CD14-positive monocyte (primary cell): ENCODE results near the gene STAT3. TPM values are rescaled to one million over a fixed set of nuclear protein-coding genes. Genes with fewer than 3 reads are reported as not detected.

Source experiments
- DNase-seq, 3 donors: peaks; one replicate each; pipeline ENCODE4 v3.0.0-alpha.2; 2011 to 2022
- H2AFZ ChIP-seq: 2 replicates; pipeline ENCODE4 v1.6.0; 2012; ENCODE audit warnings: mild to moderate bottlenecking, low read depth, low read length, inconsistent platforms; ENCODE audit not compliant: insufficient read depth, poor library complexity, severe bottlenecking
- H3K27ac ChIP-seq, 2 donors: 1 replicate in 1 of 2; 2 replicates in 1 of 2; pipeline ENCODE4 v1.5.1; 2012 to 2013; ENCODE audit warnings: low read length in 2 of 2, control low read depth in 1 of 2, inconsistent platforms in 1 of 2, low read depth in 1 of 2, mild to moderate bottlenecking in 1 of 2
- H3K27me3 ChIP-seq, 2 donors: one replicate each; pipeline versions ENCODE4 v1.6.0 to v1.6.1; 2011 to 2013; ENCODE audit warnings: low read length in 2 of 2; ENCODE audit not compliant: control insufficient read depth in 2 of 2, insufficient read depth in 2 of 2
- H3K36me3 ChIP-seq, 2 donors: replicated peaks in 1 of 2; 1 replicate in 1 of 2; 2 replicates in 1 of 2; pipeline versions ENCODE4 v1.5.1 to v1.6.1; 2012 to 2013; ENCODE audit warnings: low read length in 2 of 2, control low read depth in 1 of 2, inconsistent platforms in 1 of 2, mild to moderate bottlenecking in 1 of 2; ENCODE audit not compliant: insufficient read depth in 2 of 2, control insufficient read depth in 1 of 2
- H3K4me1 ChIP-seq, 2 donors: 1 replicate in 1 of 2; 2 replicates in 1 of 2; pipeline versions ENCODE4 v1.5.1 to v1.6.1; 2012 to 2013; ENCODE audit warnings: low read length in 2 of 2, control low read depth in 1 of 2, inconsistent platforms in 1 of 2, mild to moderate bottlenecking in 1 of 2, moderate library complexity in 1 of 2; ENCODE audit not compliant: insufficient read depth in 2 of 2, control insufficient read depth in 1 of 2
- H3K4me2 ChIP-seq: replicated peaks from 2 replicates; pipeline ENCODE3; 2012; ENCODE audit warnings: low read length, moderate library complexity, mild to moderate bottlenecking; ENCODE audit not compliant: poor library complexity, severe bottlenecking; ENCODE audit errors: extremely low read depth
- H3K4me3 ChIP-seq, 3 experiments: fragments of 200-600 bp in 1 of 3; sonication (generic) in 1 of 3; replicated peaks in 1 of 3; 1 replicate in 2 of 3; 2 replicates in 1 of 3; pipeline ENCODE4 v1.5.1; 2011 to 2013; ENCODE audit warnings: low read length in 3 of 3, mild to moderate bottlenecking in 3 of 3, control low read depth in 2 of 3, low read depth in 2 of 3, inconsistent platforms in 1 of 3, moderate library complexity in 1 of 3
- H3K79me2 ChIP-seq: 2 replicates; pipeline ENCODE4 v1.6.0; 2012; ENCODE audit warnings: mild to moderate bottlenecking, control low read depth, inconsistent platforms, low read length, moderate library complexity; ENCODE audit not compliant: insufficient read depth
- H3K9ac ChIP-seq: 2 replicates; pipeline ENCODE4 v1.6.0; 2017; ENCODE audit warnings: low read length, mild to moderate bottlenecking; ENCODE audit not compliant: insufficient read depth, poor library complexity, severe bottlenecking
- H3K9me3 ChIP-seq, 2 donors: replicated peaks in 1 of 2; 1 replicate in 1 of 2; 2 replicates in 1 of 2; pipeline versions ENCODE4 v1.5.1 to v1.6.1; 2012 to 2013; ENCODE audit warnings: low read length in 2 of 2, control low read depth in 1 of 2; ENCODE audit not compliant: control insufficient read depth in 1 of 2, insufficient read depth in 1 of 2
- H4K20me1 ChIP-seq: 2 replicates; pipeline ENCODE4 v1.6.0; 2012; ENCODE audit warnings: mild to moderate bottlenecking, low read length, control low read depth, moderate library complexity; ENCODE audit not compliant: insufficient read depth
- H3K27ac Mint-ChIP-seq, 7 donors: one replicate each; pipeline ENCODE4 v1.8.0; 2020; ENCODE audit warnings: mild to moderate bottlenecking in 7 of 7, mixed read lengths in 7 of 7, moderate library complexity in 6 of 7, inconsistent platforms in 2 of 7
- H3K27me3 Mint-ChIP-seq, 3 donors: one replicate each; pipeline ENCODE4 v1.8.0; 2021 to 2022; ENCODE audit warnings: low read depth in 3 of 3, mild to moderate bottlenecking in 3 of 3, mixed read lengths in 3 of 3, moderate library complexity in 3 of 3, inconsistent platforms in 1 of 3
- H3K36me3 Mint-ChIP-seq, 2 donors: one replicate each; pipeline ENCODE4 v1.8.0; 2020; ENCODE audit warnings: mixed read lengths in 2 of 2, inconsistent platforms in 1 of 2, mild to moderate bottlenecking in 1 of 2
- H3K4me1 Mint-ChIP-seq: one replicate; pipeline ENCODE4 v1.8.0; 2020; ENCODE audit warnings: mild to moderate bottlenecking, mixed read lengths
- H3K4me3 Mint-ChIP-seq, 2 donors: one replicate each; pipeline ENCODE4 v1.8.0; 2020; ENCODE audit warnings: mild to moderate bottlenecking in 2 of 2, mixed read lengths in 2 of 2, moderate library complexity in 1 of 2
- H3K9me3 Mint-ChIP-seq, 7 donors: one replicate each; pipeline ENCODE4 v1.8.0; 2020 to 2022; ENCODE audit warnings: mixed read lengths in 7 of 7, mild to moderate bottlenecking in 6 of 7, moderate library complexity in 6 of 7, inconsistent platforms in 2 of 7
- WGBS: methylation state at CpG from one replicate; pipeline ENCODE4 v1.1.5; 2013; ENCODE audit warnings: missing lambda C conversion rate; ENCODE audit not compliant: insufficient coverage; 5-methylcytosine and 5-hydroxymethylcytosine counted together
- intact Hi-C, 2 donors: fragments of 100-400 bp; cut with micrococcal nuclease; formaldehyde crosslinking; loops; one replicate each; pipeline versions ENCODE4 v1.15.0 to v1.15.1; 2023
- polyA plus RNA-seq, 3 donors: library from polyadenylated mRNA; depleted of rRNA in 1 of 3; unstranded in 2 of 3; stranded (reverse) in 1 of 3; fragments of 300-500 nt in 2 of 3; fragments of >200 nt in 1 of 3; fragmentation: Illumina TruSeq in 2 of 3; gene quantifications; 1 replicate in 2 of 3; 2 replicates in 1 of 3; pipeline ENCODE4 v1.2.3, GENCODE V29; 2012 to 2021
- TF ChIP-seq, protein P1 (sequence below): fragments of 200-600 bp; IDR thresholded peaks from one replicate; pipeline ENCODE4 v1.8.0; 2022; ENCODE audit warnings: antibody characterized with exemption, mild to moderate bottlenecking

The STAT3 gene
- polyA plus RNA-seq, 3 donors: 73.0 to 155 (median 110) TPM

DNA sequence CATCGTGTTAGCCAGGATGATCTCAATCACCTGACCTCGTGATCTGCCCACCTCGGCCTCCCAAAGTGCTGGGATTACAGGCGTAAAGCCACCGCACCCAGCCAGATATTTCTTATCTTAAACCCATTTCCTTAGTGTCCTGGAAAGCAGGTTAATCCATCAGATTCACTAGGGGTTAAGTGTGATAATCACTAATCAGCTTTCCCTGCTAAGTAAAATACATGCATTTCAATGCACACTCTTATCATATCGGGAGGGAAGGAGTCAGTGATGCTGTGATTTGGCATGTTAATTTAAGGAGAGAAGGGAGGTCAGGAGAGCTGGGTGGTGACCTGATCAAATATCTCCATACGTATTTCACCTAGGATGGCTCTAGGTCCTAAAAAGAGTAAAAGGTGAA is 29.1 kb downstream of the STAT3 start:
- WGBS: no CpG with 5 or more reads among the region's 7 CpGs
- Histone ChIP-seq H3K27me3 (no peaks in the 10 kb centered on the region), H3K79me2 (peaks cover 95% of the 10 kb centered on the region), H2AFZ (no peak overlapping the region), H4K20me1 (peaks cover 100% of the 10 kb centered on the region), H3K27ac (no peak overlapping the region), H3K36me3 (no peaks in the 10 kb centered on the region), H3K9ac (no peak overlapping the region), H3K4me2 (no peak overlapping the region), H3K4me3 (no peak overlapping the region), H3K4me1 (peaks cover 23 to 27% of the 10 kb centered on the region in 2 donors), H3K9me3 (no peaks in the 10 kb centered on the region)
- H3K9me3 Mint-ChIP-seq: no peaks in the 10 kb centered on the region
- no peak overlapping the region for H3K4me3 Mint-ChIP-seq
- no peak for DNase-seq
- H3K27ac Mint-ChIP-seq: no peak overlapping the region
- H3K27me3 Mint-ChIP-seq: no peaks in the 10 kb centered on the region
- TF ChIP-seq, protein P1, sequence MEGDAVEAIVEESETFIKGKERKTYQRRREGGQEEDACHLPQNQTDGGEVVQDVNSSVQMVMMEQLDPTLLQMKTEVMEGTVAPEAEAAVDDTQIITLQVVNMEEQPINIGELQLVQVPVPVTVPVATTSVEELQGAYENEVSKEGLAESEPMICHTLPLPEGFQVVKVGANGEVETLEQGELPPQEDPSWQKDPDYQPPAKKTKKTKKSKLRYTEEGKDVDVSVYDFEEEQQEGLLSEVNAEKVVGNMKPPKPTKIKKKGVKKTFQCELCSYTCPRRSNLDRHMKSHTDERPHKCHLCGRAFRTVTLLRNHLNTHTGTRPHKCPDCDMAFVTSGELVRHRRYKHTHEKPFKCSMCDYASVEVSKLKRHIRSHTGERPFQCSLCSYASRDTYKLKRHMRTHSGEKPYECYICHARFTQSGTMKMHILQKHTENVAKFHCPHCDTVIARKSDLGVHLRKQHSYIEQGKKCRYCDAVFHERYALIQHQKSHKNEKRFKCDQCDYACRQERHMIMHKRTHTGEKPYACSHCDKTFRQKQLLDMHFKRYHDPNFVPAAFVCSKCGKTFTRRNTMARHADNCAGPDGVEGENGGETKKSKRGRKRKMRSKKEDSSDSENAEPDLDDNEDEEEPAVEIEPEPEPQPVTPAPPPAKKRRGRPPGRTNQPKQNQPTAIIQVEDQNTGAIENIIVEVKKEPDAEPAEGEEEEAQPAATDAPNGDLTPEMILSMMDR: no peak
- intact Hi-C loops: no loop called here
- H3K36me3 Mint-ChIP-seq: peaks cover 15% of the 10 kb centered on the region in 2 donors
- H3K4me1 Mint-ChIP-seq: peaks cover 53% of the 10 kb centered on the region

DNA sequence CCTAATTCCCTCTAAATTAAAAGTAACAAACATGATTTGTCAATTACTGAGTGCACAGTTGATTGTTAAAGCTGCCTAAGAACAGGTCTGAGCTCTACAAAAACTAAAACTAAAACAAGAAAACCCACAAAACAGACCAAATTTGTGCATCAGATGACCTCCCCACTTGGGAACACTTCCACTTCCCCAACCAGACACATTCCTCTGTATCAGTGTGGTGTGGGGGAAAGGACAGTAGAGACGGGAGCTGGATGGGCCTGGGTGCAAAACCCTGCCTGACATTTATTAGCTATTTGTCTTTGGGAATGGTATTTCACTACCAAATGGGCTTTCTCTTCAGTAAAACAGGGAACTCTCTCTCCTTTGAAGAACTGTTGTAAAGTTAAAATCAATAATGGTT is 29.8 kb downstream of the STAT3 start:
- Mint-ChIP-seq H3K36me3 (peaks cover 15 to 16% of the 10 kb centered on the region in 2 donors), H3K27me3 (no peaks in the 10 kb centered on the region), H3K4me3 (peak overlapping the region in 1 of 2 donors; percentile 4), H3K4me1 (peaks cover 46% of the 10 kb centered on the region), H3K9me3 (no peaks in the 10 kb centered on the region), H3K27ac (peak overlapping the region in 5 of 7 donors; percentile 6 to 80 (median 30))
- TF ChIP-seq, protein P1: no peak
- DNase-seq: no peak
- no peak overlapping the region for H3K4me2 ChIP-seq
- no peak overlapping the region for H3K4me3 ChIP-seq
- peaks cover 95% of the 10 kb centered on the region for H3K79me2 ChIP-seq
- H3K9ac ChIP-seq: no peak overlapping the region
- H2AFZ ChIP-seq: no peak overlapping the region
- H3K36me3 ChIP-seq: no peaks in the 10 kb centered on the region
- H3K4me1 ChIP-seq: peaks cover 16 to 20% of the 10 kb centered on the region in 2 donors
- no peaks in the 10 kb centered on the region for H3K9me3 ChIP-seq
- peaks cover 100% of the 10 kb centered on the region for H4K20me1 ChIP-seq
- H3K27me3 ChIP-seq: no peaks in the 10 kb centered on the region
- intact Hi-C loops: no loop called here
- H3K27ac ChIP-seq: peak overlapping the region in 1 of 2 donors; percentile 39
- whole genome bisulfite sequencing: no CpG with 5 or more reads among the region's 1 CpG
